Activated naive CD8-positive, alpha-beta T cell treated with anti-CD3 and anti-CD28 coated beads, Interleukin-2, amount 50 U/mL, for 16 hours (primary cell): ENCODE data around the gene ATXN1.

ENCODE experiments used
- DNase-seq: peaks from one replicate; pipeline ENCODE4 v3.0.0-alpha.2; 2020; ENCODE audit warnings: low read depth, low spot score

Gene ATXN1

GRCh38 chr6:16361121-16361520 is 400.1 kb downstream of the ATXN1 start:
- no peak for DNase-seq

DNA sequence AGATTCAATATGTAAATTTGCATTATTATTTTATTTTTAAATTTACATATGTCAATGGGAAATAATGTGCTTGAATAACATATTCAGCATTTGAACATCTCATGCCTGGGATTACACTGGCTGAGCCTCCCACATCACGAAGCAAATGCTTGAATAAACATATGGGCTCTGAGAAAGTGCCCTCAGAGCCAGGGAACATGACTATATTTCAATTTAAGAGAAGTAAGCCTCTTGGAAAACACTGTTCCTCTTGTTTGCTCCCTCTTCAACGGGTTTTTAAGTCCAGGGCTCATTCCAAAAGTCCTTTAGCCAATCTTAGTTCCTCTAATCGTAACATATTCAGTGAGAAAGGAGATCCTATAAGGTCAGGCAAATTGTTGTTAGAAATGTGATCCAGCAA is 400.9 kb downstream of the ATXN1 start:
- no peak for DNase-seq

DNA sequence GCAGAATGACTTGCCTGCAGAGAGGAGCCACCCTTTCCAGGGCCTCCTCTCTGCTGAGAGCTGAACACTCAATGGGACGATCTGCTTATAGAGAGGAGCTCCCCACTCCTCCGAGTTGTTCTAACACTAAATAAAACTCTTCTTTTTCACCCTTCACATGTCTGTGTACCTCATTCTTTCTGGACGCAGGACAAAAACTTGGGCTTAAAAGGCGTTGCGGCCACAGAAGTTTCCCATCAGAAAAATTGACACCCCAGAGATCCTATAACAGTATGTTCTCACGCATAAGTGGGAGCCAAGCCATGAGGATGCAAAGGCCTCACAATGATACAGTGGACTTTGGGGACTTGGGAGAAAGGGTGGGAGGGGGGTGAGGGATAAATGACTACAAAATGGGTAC is 401.7 kb downstream of the ATXN1 start:
- DNase-seq: no peak

DNA sequence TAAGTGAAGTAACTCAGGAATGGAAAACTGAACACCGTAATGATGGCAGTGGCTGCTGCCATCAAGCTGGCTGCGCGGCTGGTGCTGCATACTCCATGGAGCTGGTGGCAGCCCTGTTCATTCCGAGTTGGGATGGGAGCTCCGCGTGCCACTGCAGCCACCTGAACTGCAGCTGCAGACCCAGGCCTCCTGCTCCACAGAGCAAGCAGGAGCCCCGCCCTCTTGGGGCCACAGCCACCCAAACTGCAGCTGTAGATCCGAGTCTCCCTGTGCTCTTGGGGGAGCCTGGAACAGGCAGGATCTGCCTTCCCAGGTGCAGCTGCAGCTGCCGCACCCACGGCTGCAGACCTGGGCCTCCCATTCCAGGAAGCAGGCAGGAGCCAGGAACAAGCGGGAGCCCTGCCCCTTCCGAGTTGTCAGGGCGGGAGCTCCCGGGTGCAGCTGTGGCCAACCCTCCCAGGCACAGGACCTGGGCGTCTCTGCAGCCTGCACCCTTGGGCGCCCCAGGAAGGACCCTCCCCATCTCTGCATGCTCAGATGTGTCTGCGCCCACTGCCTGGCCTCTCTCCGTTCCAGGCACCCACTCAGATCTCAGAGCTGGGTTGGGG is 402.6 kb downstream of the ATXN1 start:
- DNase-seq: no peak

GRCh38 chr6:16355699-16356446 is 405.4 kb downstream of the ATXN1 start:
- no peak for DNase-seq

- no peak for DNase-seq
These were observed 406.0 kb downstream of the ATXN1 start for GRCh38 chr6:16355238-16355637.

GRCh38 chr6:16354692-16355091 is 406.6 kb downstream of the ATXN1 start:
- DNase-seq: no peak

DNA sequence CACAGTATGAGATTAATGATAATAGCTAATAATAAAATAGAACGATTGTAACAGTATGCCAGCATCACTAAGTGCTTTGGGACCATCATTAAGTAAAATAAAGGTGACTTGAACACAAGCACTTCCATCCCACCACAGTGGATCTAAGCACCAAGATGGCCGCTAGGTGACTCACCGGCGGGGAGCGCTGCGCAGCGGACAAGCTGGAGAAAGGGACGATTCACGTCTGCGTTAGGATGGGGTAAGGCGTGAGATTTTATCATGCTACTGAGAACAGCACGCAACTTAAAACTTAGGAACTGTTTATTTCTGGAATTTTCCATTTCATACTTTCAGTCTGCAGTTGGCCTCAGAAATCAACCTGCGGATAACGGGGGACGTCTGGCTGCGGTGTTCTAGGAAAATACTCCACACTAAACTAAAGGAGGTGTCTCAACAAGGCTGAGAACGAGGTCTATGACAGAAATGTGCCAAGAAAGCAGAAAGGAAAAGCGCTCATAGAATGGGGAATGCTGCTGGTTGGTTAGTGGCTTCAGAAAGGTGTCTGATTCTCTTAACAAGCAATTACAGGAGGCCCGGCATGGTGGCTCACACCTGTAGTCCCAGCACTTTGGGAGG is 408.3 kb downstream of the ATXN1 start:
- no peak for DNase-seq

GRCh38 chr6:16352258-16352635 is 409.0 kb downstream of the ATXN1 start:
- DNase-seq: no peak

DNA sequence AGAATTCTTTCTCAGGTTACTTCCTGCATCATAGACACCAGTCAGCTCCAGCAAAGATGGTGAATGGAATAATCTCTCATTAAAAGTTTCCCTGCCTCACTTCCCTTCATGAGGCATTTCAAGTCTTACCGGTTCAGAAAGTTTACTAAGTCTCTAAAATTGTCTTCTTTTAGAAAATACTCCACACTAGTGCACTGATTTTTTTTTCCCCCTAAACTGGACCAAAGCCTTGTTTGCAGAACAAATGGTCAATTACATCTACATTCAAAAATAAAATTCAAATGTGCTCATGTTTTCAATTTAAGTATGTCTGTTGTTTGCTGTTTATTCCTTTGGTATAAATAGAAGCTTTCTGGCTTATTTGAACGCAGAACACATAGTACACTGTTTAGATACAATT is 411.7 kb downstream of the ATXN1 start:
- DNase-seq: no peak

DNA sequence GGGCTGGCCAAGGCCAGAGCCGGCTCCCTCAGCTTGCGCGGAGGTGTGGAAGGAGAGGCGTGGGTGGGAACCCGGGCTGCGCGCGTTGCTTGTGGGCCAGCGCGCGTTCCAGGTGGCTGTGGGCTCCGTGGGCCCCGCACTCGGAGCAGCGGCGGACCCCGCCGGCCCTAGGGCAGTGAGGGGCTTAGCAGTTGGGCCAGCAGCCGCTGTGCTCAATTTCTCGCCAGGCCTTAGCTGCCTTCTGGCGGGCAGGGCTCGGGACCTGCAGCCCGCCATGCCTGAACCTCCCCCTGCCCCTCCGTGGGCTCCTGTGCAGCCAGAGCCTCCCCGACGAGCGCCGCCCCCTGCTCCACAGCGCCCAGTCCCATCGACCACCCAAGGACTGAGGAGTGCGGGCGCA is 414.4 kb downstream of the ATXN1 start:
- no peak for DNase-seq

GRCh38 chr6:16345449-16346330 is 415.6 kb downstream of the ATXN1 start:
- no peak for DNase-seq

GRCh38 chr6:16344756-16345155 is 416.5 kb downstream of the ATXN1 start:
- DNase-seq: no peak

GRCh38 chr6:16343593-16343992 is 417.7 kb downstream of the ATXN1 start:
- no peak for DNase-seq

DNA sequence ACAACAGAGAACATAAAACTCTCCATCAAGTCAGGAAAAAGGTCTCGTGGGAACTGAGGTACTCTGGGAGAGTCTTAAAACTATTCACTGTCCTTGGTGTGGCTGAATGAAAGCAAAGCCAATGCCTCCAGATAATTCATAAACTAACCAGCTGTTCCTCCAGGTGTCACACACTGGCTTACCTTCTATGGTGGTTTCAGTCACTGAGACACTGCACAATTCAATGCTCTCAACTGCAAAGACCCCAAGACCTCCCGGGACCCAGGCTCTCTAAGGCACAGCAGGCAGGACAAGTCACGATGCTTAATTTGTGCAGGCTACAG is 422.0 kb downstream of the ATXN1 start:
- no peak for DNase-seq

GRCh38 chr6:16338577-16339264 is 422.5 kb downstream of the ATXN1 start:
- no peak for DNase-seq

DNA sequence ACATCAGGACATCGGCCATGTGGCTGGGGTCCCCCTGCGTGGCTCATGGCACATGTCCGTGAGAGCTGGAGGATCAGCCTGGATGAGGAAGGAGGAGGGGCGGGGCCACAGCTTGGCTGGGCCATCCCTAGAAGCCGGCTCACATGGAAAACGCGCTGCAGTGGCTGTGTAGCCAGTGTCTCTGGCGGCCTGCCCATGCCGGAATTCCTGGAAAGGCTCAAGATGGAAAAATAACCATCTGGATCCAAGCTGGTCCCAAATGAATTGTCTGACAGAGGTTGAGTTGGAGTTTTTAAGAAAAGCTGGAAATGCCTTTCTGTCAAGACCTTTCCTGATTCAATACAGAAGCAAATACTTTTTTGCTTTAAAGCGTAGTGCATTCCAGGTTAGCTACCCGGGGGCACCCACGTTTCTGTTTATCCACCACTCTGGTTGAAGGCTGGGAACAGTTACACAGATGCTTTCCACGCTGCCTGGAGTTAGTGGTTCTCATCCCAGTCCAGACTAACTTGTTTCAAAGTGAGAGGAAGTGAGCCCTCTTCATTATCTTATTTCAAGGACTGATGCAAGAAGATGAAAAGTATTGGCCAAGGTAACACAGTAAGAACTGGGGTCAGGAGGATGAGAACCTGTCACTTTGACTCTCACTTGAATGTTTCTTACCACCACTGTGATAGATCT is 423.8 kb downstream of the ATXN1 start:
- DNase-seq: no peak

- no peak for DNase-seq
These were observed 424.4 kb downstream of the ATXN1 start for GRCh38 chr6:16336911-16337294.

DNA sequence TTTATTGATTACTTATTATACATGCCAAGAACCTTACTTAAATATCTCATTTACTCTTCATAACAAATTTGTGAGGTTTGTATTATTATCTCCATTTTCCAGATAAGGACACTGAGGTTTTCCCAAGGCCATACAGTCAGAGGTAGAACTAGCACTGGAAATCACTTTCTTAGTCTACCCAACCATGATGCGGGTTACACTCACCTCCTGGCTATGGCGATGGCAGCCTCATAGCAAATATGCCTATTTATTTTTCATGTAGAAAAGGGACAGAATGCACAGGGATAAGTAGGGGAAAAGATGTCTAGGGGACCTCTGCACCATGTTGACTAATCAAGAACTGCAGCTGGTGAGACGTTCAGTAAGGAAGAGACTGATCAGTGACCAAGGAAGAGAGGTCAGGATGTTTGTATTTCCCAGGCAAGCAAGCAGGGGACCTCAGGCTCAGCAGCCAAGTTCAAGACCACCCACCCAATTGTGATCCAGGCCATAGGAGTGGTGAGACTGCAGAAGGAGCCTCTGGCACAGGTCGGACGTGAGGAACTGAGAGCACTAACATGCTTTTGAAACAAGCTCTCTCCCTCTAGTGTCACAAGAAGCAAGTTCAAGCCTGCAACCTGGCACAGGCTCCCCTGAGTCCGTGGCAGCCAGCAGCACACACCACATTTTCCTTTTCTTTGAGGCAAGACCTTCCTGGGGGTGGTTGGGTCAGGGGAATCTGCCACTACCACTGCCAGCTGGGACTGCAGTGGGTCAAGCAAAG is 425.0 kb downstream of the ATXN1 start:
- no peak for DNase-seq

DNA sequence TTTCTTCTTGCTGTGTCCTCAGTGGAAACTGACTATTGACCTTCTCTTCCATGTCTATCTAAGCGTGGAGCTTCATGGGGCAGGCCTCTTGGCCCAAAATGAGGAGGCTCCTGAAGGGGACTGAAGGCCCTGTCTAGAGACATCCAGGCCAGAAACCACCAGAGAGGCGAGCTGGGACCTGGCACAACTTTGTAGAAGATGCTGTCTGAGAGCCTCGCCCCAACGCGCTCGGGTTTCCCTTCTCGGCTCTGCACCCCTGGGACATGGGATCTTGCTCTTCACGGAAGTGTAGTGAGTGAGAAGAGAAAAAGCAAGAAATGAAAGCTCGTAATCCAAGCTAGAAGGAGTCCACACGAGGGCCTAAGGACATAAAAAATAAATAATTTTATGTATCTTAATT is 426.1 kb downstream of the ATXN1 start:
- DNase-seq: no peak
